Gastroesophageal sphincter (tissue), 4 donors: ENCODE results near the gene SPEN. TPM values are rescaled to one million over a fixed set of nuclear protein-coding genes. Genes with fewer than 3 reads are reported as not detected.

Source experiments
- ATAC-seq: fragments of 150-250 bp; one replicate; pipeline ENCODE4 v1.9.1; 2016; ENCODE audit warnings: mild to moderate bottlenecking, moderate library complexity
- H3K27ac ChIP-seq, 4 donors: fragments of 200-600 bp; sonication (generic) in 3 of 4; 1 replicate in 3 of 4; 2 replicates in 1 of 4; pipeline ENCODE4 v1.5.1; 2016 to 2019
- H3K27me3 ChIP-seq: fragments of 200-600 bp; sonication (generic); one replicate; pipeline ENCODE4 v1.5.1; 2019
- H3K36me3 ChIP-seq, 2 donors: fragments of 200-600 bp; sonication (generic); one replicate each; pipeline ENCODE4 v1.5.1; 2019; ENCODE audit warnings: control low read depth in 1 of 2
- H3K4me1 ChIP-seq, 3 donors: fragments of 200-600 bp; sonication (generic); 1 replicate in 2 of 3; 2 replicates in 1 of 3; pipeline ENCODE4 v1.5.1; 2016 to 2019; ENCODE audit warnings: control low read depth in 2 of 3
- H3K4me3 ChIP-seq, 2 donors: fragments of 200-600 bp; sonication (generic); one replicate each; pipeline ENCODE4 v1.5.1; 2019; ENCODE audit warnings: mild to moderate bottlenecking in 1 of 2, moderate library complexity in 1 of 2
- H3K9me3 ChIP-seq, 3 donors: fragments of 200-600 bp; sonication (generic); one replicate each; pipeline ENCODE4 v1.5.1; 2017 to 2019; ENCODE audit warnings: control low read depth in 2 of 3
- EP300 ChIP-seq: sonication (generic); formaldehyde crosslinking; IDR thresholded peaks from one replicate; pipeline ENCODE4 v1.6.1; 2017; ENCODE audit warnings: antibody characterized with exemption, mild to moderate bottlenecking
- POLR2A ChIP-seq, 2 donors: fragments of 450-650 bp; IDR thresholded peaks; one replicate each; pipeline ENCODE4 v1.6.1; 2017; ENCODE audit warnings: antibody characterized with exemption in 2 of 2, mild to moderate bottlenecking in 2 of 2, moderate library complexity in 1 of 2
- POLR2AphosphoS5 ChIP-seq: sonication (generic); formaldehyde crosslinking; IDR thresholded peaks from one replicate; pipeline ENCODE4 v1.6.1; 2017; ENCODE audit warnings: antibody characterized with exemption
- WGBS, 2 donors: methylation state at CpG; one replicate each; pipeline ENCODE4 v1.1.5; 2018; ENCODE audit warnings: low coverage in 1 of 2; 5-methylcytosine and 5-hydroxymethylcytosine counted together
- small RNA-seq, 4 donors: library from RNA; depleted of rRNA; stranded (forward); fragments of <200 nt; gene quantifications; one replicate each; pipeline ENCODE3, GENCODE V24; 2016
- total RNA-seq, 4 donors: library from RNA; depleted of rRNA; stranded (reverse); fragments of >200 nt; gene quantifications; one replicate each; pipeline ENCODE4 v1.1.0, GENCODE V29; 2016
- TF ChIP-seq, protein P1 (sequence below), 4 experiments: fragments of 200-600 bp in 2 of 4; fragments of 450-650 bp in 2 of 4; sonication (generic) in 1 of 4; IDR thresholded peaks; one replicate each; pipeline ENCODE4 v1.5.1; 2017 to 2019; ENCODE audit warnings: antibody characterized with exemption in 4 of 4, mild to moderate bottlenecking in 2 of 4, moderate library complexity in 2 of 4

The SPEN gene
- total RNA-seq, 4 donors from 2014 or later, result 40.3 to 79.4 (median 50.7) TPM

DNA sequence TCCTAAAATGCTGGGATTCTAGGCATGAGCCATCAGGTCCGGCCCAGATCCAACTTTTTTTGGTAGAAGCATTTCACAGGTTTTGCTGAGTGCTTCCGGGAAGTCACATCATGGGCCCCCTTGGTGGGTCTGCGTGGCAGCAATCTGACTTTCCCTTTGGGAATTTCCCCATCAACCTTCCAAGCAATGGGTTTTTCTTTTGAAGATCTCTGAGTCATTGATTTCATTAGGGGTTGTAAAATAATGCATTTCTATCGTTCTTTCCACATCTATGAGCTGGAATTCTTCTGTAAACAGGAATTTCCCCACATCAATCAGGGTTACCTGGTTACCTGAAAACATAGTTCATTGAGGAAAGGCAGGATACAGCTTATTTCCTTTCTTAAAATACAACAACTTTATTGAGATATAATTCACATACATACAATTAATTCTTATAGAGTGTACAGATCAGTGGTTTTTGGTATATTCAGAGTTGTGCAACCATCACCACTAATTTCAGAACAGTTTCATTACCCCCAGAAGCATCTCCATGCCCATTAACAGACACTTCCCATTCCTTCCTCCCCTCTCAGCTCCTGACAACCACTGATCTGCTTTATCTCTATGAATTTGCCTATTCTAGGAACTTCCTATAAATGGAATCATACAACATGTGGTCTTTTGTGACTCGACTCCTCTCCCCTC, 138.2 kb downstream of the SPEN start:
- H3K4me3 ChIP-seq, result no peak overlapping the region
- no peak overlapping the region for H3K27ac ChIP-seq
- no peak for ATAC-seq
- no peaks in the 10 kb centered on the region for H3K9me3 ChIP-seq
- H3K36me3 ChIP-seq, result no peaks in the 10 kb centered on the region
- 44 to 70% methylated on average over 2 to 4 of the region's 5 CpGs for WGBS, 2 donors
- TF ChIP-seq POLR2A (IDR thresholded peaks at IDR 0.05), result no peak
- TF ChIP-seq, protein P1, sequence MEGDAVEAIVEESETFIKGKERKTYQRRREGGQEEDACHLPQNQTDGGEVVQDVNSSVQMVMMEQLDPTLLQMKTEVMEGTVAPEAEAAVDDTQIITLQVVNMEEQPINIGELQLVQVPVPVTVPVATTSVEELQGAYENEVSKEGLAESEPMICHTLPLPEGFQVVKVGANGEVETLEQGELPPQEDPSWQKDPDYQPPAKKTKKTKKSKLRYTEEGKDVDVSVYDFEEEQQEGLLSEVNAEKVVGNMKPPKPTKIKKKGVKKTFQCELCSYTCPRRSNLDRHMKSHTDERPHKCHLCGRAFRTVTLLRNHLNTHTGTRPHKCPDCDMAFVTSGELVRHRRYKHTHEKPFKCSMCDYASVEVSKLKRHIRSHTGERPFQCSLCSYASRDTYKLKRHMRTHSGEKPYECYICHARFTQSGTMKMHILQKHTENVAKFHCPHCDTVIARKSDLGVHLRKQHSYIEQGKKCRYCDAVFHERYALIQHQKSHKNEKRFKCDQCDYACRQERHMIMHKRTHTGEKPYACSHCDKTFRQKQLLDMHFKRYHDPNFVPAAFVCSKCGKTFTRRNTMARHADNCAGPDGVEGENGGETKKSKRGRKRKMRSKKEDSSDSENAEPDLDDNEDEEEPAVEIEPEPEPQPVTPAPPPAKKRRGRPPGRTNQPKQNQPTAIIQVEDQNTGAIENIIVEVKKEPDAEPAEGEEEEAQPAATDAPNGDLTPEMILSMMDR (IDR thresholded peaks at IDR 0.05), result no peak
- no peak for TF ChIP-seq EP300
- TF ChIP-seq POLR2AphosphoS5, result no peak
- H3K27me3 ChIP-seq, result no peaks in the 10 kb centered on the region
- H3K4me1 ChIP-seq, result peaks cover 0 to 10% (median 0%) of the 10 kb centered on the region in 3 donors

DNA sequence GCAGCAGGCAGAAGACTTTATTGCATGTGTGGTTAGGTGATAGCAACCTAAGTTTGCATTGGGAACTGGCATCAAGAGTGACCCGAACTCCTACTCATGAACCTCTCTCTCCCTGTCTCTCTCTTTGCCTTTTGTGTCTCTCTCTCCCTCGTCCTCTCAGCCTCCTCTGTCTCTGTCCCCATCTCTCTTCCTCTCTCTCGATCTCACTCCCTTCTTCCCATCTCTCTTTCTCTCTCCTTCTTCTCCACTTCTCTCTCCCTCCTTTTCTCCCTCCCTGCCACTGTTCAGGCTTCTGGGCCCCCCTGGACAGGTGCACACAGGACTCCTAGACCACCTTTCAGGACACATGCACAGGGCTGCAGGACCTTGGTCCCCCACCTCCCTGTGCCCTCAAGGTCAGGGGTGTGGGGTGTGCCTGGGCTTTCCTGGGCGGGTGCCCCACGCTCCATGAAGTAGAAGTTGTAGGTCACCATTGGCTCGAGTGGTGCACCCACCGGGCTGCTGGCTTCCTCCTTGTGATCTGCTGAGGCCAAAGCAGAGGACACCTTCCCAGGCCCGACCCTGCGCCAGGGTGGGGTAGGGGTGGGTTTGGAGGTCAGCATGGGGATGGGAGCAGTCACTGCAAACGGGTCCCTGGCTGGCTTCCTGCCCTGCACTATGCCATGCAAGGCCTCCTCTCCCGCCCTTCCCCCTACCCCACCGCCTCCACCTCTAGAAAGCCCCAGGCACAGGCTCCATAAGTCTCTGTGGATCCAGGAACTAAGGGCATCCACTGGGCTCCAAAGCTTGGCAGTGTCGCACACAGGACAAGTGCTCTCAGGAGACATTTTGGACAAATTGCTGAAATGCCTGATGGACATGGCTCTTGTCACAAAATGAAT, 141.6 kb downstream of the SPEN start:
- Histone ChIP-seq H3K27me3 (no peaks in the 10 kb centered on the region), H3K36me3 (no peaks in the 10 kb centered on the region), H3K4me3 (no peak overlapping the region), H3K9me3 (no peaks in the 10 kb centered on the region), H3K27ac (no peak overlapping the region), H3K4me1 (peaks cover 0 to 28% (median 0%) of the 10 kb centered on the region in 3 donors)
- 88 to 100% methylated on average over 3 of the region's 13 CpGs for WGBS, 2 donors
- ATAC-seq, result no peak
- no peak for TF ChIP-seq POLR2AphosphoS5

DNA sequence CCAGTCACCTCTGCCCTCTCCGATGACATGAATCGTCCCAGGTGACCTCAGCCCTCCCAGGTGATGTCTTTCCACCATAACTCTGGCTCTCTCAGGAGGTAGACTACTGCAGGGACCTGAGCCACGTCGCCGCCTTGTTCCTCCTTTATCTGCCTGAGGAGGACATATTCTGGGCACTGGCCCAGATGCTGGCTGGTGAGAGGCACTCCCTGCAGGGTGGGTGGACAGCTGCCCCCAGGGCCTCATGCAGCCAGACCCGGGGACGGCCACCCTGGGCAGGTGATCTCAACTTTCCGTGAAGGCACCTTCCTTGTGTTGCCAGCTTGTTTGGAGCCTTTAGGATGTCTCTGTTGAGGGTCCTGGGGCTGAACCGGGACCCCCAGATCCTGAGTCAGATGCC, 142.3 kb downstream of the SPEN start:
- Histone ChIP-seq H3K9me3 (no peaks in the 10 kb centered on the region), H3K27me3 (no peaks in the 10 kb centered on the region), H3K4me3 (no peak overlapping the region), H3K36me3 (no peaks in the 10 kb centered on the region), H3K27ac (no peak overlapping the region), H3K4me1 (peaks cover 0 to 35% (median 4%) of the 10 kb centered on the region in 3 donors)
- WGBS, 2 donors, result 36% methylated on average over 2 of the region's 9 CpGs; no CpG with 5 or more reads in 1 of the 2 donors
- no peak for ATAC-seq
- TF ChIP-seq, protein P1 (IDR thresholded peaks at IDR 0.05), result no peak
- no peak for TF ChIP-seq POLR2A (IDR thresholded peaks at IDR 0.05)
- TF ChIP-seq POLR2AphosphoS5, result no peak
- no peak for TF ChIP-seq EP300

Small RNAs within 50 kb of the gene (small RNA-seq; reads per million reads assigned to genes)
- gene AL034555.1 (0 reads per million in 4 donors), gene AL355994.1 (0 reads per million in 4 donors), gene AL355994.5 (0 reads per million in 4 donors)

Other genes starting within 250 kb of the SPEN start
- 10 to 100 TPM; 14.3 to 37.2 (median 16.5) TPM for gene DDI2, start 230.2 kb upstream of the SPEN start, total RNA-seq
- gene PLEKHM2, start 163.4 kb upstream of the SPEN start, total RNA-seq, result 10 to 100 TPM; 32.1 to 65.2 (median 41.8) TPM
- gene SLC25A34, start 111.4 kb upstream of the SPEN start, total RNA-seq, result 1 to 10 TPM in 2 of 4 donors, under 1 TPM in 2; 0.10 to 2.0 (median 1.1) TPM
- gene TMEM82, start 105.2 kb upstream of the SPEN start, total RNA-seq, result not detected
- 100 to 1,000 TPM in 1 of 4 donors, 10 to 100 TPM in 3; 40.4 to 106 (median 47.0) TPM for gene FBLIM1, start 88.9 kb upstream of the SPEN start, total RNA-seq
- 1 to 10 TPM in 2 of 4 donors, under 1 TPM in 2; 0.40 to 1.4 (median 0.85) TPM for gene UQCRHL, start 40.1 kb upstream of the SPEN start, total RNA-seq
- gene ZBTB17, start 128.4 kb downstream of the SPEN start, total RNA-seq, result 10 to 100 TPM; 24.0 to 65.7 (median 29.0) TPM
- not detected for gene SRARP, start 156.5 kb downstream of the SPEN start, total RNA-seq
- 100 to 1,000 TPM; 143 to 505 (median 229) TPM for gene HSPB7, start 170.3 kb downstream of the SPEN start, total RNA-seq
- 1 to 10 TPM in 1 of 4 donors, under 1 TPM in 2, not detected in 1; 0.08 to 3.0 (median 0.20) TPM for gene CLCNKA, start 174.3 kb downstream of the SPEN start, total RNA-seq
- 1 to 10 TPM in 2 of 4 donors, under 1 TPM in 2; 0.20 to 1.9 (median 0.82) TPM for gene CLCNKB, start 196.1 kb downstream of the SPEN start, total RNA-seq
- not detected for gene FAM131C, start 225.9 kb downstream of the SPEN start, total RNA-seq